ENCODE measurements around the gene MAPK10.
"Not testable (repeated sequence)": the region's sequence is repeated elsewhere in the genome, so short reads cannot be mapped to it uniquely, and the experiment has no call there.

MAPK10 gene

GRCh38 chr4:85968945-85969819 lies 390.7 kb downstream of the MAPK10 start:
- DNase-seq (ENCODE audit: low read depth in 2 of 2) = no peak

DNA sequence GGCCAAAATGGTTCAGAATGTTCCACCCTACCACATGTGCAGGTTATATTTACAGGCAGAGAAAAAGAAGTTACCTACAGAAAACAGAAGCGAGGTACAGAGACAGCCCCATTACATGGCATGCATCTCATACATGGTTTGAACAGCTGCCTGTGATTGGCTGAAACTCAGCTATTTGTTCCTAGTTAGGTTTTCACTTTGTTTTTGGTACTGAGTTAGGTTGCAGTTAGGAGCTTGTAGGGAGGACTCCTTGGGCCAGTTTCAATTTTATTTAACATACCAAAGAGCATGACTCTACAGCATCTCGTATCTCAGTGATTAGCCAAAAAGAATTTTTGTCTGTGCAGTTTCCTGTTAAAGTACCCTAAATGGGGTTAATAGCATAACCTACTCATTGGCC lies 392.0 kb downstream of the MAPK10 start:
- no peak for DNase-seq (ENCODE audit: low read depth in 2 of 2)

DNA sequence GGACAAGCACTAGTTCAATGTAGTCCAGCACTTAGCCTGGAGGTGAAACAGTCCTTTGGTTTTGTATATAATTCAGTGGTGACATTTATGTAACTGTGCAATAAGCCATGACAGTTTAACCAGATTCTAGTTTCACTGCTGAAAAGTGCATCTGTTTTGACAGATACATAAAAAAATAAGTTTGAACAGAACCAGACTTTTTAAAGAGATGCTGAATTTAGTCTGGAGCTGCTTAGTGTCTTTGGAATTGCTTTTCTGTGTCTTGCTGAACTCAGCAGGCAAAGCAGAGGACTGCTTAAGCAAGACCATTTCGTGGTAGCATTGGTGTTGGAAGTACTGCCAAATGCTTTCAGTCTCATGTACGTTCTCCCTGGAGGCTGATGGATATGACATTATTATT lies 393.5 kb downstream of the MAPK10 start:
- DNase-seq (ENCODE audit: low read depth in 2 of 2) = no peak

- DNase-seq (ENCODE audit: low read depth in 2 of 2) = no peak
Observed at GRCh38 chr4:85965529-85965928, 394.3 kb downstream of the MAPK10 start.

DNA sequence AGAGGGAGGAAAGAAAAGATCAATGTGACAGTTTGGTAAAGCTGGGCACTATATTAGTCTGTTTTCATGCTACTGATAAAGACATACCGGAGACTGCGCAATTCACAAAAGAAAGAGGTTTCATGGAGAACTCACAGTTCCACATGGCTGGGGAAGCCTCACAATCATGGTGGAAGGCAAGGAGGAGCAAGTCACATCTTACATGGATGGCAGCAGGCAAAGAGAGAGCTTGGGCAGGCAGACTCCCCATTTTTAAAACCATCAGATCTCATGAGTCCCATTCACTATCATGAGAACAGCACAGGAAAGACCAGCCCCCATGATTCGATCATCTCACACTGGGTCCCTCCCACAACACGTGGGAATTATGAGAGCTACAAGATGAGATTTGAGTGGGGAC lies 394.8 kb downstream of the MAPK10 start:
- not testable (repeated sequence) for DNase-seq (ENCODE audit: low read depth in 2 of 2)

GRCh38 chr4:85964298-85964697 lies 395.6 kb downstream of the MAPK10 start:
- DNase-seq (ENCODE audit: low read depth in 2 of 2) = no peak

- DNase-seq (ENCODE audit: low read depth in 2 of 2) = no peak
Observed at GRCh38 chr4:85963231-85963630, 396.6 kb downstream of the MAPK10 start.

DNA sequence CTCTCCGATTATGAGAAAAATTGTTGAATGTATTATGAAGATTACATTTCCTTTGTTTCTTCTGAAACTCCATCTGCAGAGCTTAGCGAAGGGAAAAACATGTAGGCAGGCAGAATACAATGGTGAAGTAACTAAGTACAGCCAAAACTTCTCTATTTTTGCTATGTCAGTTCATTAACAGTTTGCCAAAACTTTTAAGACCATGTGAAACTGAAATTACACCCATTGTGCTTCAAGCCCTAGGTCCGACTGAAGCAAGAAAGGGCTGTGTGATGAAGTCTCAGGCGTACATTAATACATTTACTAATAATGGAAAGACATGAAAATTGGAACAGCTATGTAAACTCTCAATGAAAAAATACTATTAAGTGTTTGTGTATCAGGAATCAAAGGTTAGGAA lies 398.0 kb downstream of the MAPK10 start:
- DNase-seq (ENCODE audit: low read depth in 2 of 2) = no peak

- DNase-seq (ENCODE audit: low read depth in 2 of 2) = no peak
Observed at GRCh38 chr4:85956293-85956945, 403.4 kb downstream of the MAPK10 start.

DNA sequence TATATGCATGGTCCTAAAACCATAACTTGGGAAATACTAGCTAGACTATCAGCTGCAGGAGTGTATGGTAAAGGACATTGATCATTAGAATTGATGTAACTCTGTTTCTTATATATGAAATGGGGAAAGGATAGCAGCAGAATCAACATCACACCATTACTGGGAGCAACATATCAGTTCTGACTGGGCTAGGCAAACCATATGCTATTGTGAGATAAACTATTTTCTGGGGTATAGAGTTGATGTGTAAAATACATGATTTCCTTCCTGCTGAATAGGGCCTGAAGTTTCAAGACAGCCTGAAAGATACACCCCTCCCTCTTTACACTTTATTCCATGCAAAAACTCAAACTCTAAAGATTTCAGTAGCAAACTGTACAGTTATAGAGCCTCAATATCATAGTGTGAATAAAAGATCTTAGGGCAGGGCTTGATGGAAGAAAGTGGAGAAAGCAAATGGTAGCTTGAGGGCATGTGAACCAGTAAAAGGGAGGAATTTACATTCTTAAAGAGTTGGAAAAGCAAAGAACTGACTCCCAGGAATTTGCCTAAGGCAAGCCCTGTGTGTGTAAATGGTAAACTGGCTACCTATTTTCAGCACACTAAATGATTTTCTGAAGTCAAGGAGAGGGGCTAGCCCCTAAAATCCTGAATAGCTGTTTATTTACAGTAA lies 404.1 kb downstream of the MAPK10 start:
- DNase-seq (ENCODE audit: low read depth in 2 of 2) = no peak

DNA sequence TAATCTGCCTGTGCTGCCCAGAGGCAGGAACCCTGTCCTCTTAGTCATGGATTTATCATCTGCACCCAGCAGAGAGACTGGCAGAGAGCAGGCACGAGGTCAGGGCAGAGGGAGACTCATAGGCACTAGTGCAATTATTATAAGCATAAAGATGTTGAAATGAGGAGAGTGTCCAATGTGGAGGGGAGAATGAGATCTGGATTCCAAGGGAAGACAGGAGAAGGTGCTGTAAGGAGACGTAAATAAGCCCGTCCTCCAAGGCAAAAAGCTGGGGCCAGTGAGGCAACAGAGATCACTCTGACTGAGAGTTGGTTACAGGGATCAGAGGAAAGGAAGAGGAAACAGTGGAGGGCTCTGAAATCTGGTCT lies 406.2 kb downstream of the MAPK10 start:
- no peak for DNase-seq (ENCODE audit: low read depth in 2 of 2)

- no peak for DNase-seq (ENCODE audit: low read depth in 2 of 2)
Observed at GRCh38 chr4:85952972-85953650, 406.7 kb downstream of the MAPK10 start.

- no peak for DNase-seq (ENCODE audit: low read depth in 2 of 2)
Observed at GRCh38 chr4:85952528-85952927, 407.3 kb downstream of the MAPK10 start.

DNA sequence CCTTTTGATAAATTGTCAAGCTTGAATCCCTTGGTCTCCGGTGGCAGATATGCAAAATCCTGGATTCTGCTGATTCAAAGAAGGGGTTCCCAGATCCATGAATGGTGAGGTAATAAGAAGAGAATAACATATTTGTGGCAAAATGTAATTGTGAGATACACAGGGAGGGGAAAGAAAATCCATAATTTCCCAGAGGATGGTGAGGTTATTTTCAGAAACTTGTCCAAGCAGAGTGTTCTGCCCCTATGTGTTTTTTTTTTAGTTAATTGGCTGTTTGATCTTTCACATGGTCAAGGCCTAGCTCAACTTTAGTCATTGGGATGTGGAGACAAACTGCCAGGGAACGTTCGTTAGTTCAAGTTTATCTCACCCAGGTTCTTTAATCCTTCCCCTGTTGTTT lies 408.8 kb downstream of the MAPK10 start:
- no peak for DNase-seq (ENCODE audit: low read depth in 2 of 2)

DNA sequence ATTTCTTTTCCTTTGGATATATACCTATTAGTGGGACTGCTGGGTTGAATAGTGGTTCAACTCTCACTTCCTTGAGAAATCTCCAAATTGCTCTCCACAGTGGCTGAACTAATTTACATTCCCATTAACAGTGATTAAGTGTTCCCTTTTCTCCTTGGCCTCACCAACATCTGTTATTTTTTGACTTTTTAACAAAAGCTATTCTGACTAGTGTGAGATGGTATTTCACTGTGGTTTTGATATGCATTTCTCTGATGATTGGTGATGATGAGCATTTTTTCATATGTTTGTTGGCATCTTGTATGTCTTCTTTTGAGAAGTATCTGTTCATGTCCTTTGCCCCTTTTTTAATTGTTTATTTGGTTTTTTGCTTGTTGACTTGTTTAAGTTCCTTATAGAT lies 413.0 kb downstream of the MAPK10 start:
- no peak for DNase-seq (ENCODE audit: low read depth in 2 of 2)

GRCh38 chr4:85942107-85942506 lies 417.7 kb downstream of the MAPK10 start:
- no peak for DNase-seq (ENCODE audit: low read depth in 2 of 2)

GRCh38 chr4:85940151-85940550 lies 419.7 kb downstream of the MAPK10 start:
- DNase-seq (ENCODE audit: low read depth in 2 of 2) = no peak
